ENCODE measurements around the gene REPIN1.
A peak's percentile ranks its signal among the peaks of the same experiment; 100 is the strongest.

REPIN1 gene

GRCh38 chr7:150361807-150362621 lies 6.6 kb upstream of the REPIN1 start:
- DNase-seq = no peak

GRCh38 chr7:150363370-150363769 lies 5.3 kb upstream of the REPIN1 start:
- DNase-seq = no peak

GRCh38 chr7:150363872-150364271 lies 4.8 kb upstream of the REPIN1 start:
- DNase-seq = no peak

- no peak for DNase-seq
Observed at GRCh38 chr7:150365194-150365593, 3.4 kb upstream of the REPIN1 start.

- DNase-seq = no peak
Observed at GRCh38 chr7:150365673-150366398, 2.8 kb upstream of the REPIN1 start.

- DNase-seq = peak; percentile 30
Observed at GRCh38 chr7:150367677-150368095, 936 bp upstream of the REPIN1 start.

- no peak for DNase-seq
Observed at GRCh38 chr7:150368884-150369747, 494 bp downstream of the REPIN1 start.

- DNase-seq = no peak
Observed at GRCh38 chr7:150369748-150370501, 1.3 kb downstream of the REPIN1 start.

GRCh38 chr7:150370612-150371071 lies 2.0 kb downstream of the REPIN1 start:
- DNase-seq = no peak

- no peak for DNase-seq
Observed at GRCh38 chr7:150371131-150371995, 2.7 kb downstream of the REPIN1 start.

- DNase-seq = no peak
Observed at GRCh38 chr7:150371996-150372270, 3.3 kb downstream of the REPIN1 start.

- no peak for DNase-seq
Observed at GRCh38 chr7:150372271-150373048, 3.8 kb downstream of the REPIN1 start.

GRCh38 chr7:150373049-150373801 lies 4.6 kb downstream of the REPIN1 start:
- DNase-seq = no peak

- no peak for DNase-seq
Observed at GRCh38 chr7:150374026-150374425, 5.4 kb downstream of the REPIN1 start.

GRCh38 chr7:150374472-150374871 lies 5.8 kb downstream of the REPIN1 start:
- no peak for DNase-seq

- no peak for DNase-seq
Observed at GRCh38 chr7:150375662-150376521, 7.3 kb downstream of the REPIN1 start.

- DNase-seq = no peak
Observed at GRCh38 chr7:150376560-150376959, 7.9 kb downstream of the REPIN1 start.

- no peak for DNase-seq
Observed at GRCh38 chr7:150377196-150377595, 8.6 kb downstream of the REPIN1 start.

GRCh38 chr7:150377635-150378034 lies 9.0 kb downstream of the REPIN1 start:
- no peak for DNase-seq
